Uterus (tissue), 4 donors: ENCODE measurements around the gene ZCWPW1. TPM values are rescaled to one million over a fixed set of nuclear protein-coding genes. Genes with fewer than 3 reads are reported as not detected.

Source experiments
- DNase-seq, 2 donors: peaks; one replicate each; pipeline ENCODE4 v3.0.0-alpha.2; 2019 to 2020
- H3K27ac ChIP-seq, 2 donors: fragments of 200-600 bp; sonication (generic); 1 replicate in 1 of 2; 2 replicates in 1 of 2; pipeline ENCODE4 v1.5.1; 2016 to 2018
- H3K27me3 ChIP-seq, 2 donors: fragments of 200-600 bp; sonication (generic); one replicate each; pipeline ENCODE4 v1.5.1; 2018 to 2019; ENCODE audit warnings: control low read depth in 1 of 2
- H3K36me3 ChIP-seq, 2 donors: fragments of 200-600 bp; sonication (generic); one replicate each; pipeline ENCODE4 v1.5.1; 2019; ENCODE audit warnings: control low read depth in 1 of 2
- H3K4me1 ChIP-seq, 2 donors: fragments of 200-600 bp; sonication (generic); one replicate each; pipeline ENCODE4 v1.5.1; 2018 to 2019; ENCODE audit warnings: control low read depth in 1 of 2
- H3K4me3 ChIP-seq, 2 donors: fragments of 200-600 bp; sonication (generic); 1 replicate in 1 of 2; 2 replicates in 1 of 2; pipeline ENCODE4 v1.5.1; 2018 to 2019; ENCODE audit warnings: mild to moderate bottlenecking in 1 of 2
- H3K9me3 ChIP-seq, 2 donors: fragments of 200-600 bp; sonication (generic); one replicate each; pipeline ENCODE4 v1.5.1; 2019; ENCODE audit warnings: control low read depth in 1 of 2
- POLR2A ChIP-seq, 2 donors: fragments of 450-650 bp; IDR thresholded peaks; one replicate each; pipeline ENCODE4 v1.6.1; 2016; ENCODE audit warnings: antibody characterized with exemption in 2 of 2, mild to moderate bottlenecking in 1 of 2, moderate library complexity in 1 of 2
- intact Hi-C: fragments of 100-400 bp; cut with DNase I; formaldehyde crosslinking; loops from one replicate; pipeline ENCODE4 v1.15.1; 2023; ENCODE audit warnings: low total_unique reads
- total RNA-seq, 4 donors: library from RNA; depleted of rRNA in 3 of 4; stranded (reverse); fragments of >200 nt in 3 of 4; gene quantifications; one replicate each; pipeline versions ENCODE4 v1.1.0 to v1.2.4, GENCODE V29; 2014 to 2023
- TF ChIP-seq, protein P1 (sequence below), 4 experiments: fragments of 200-600 bp in 2 of 4; fragments of 450-650 bp in 2 of 4; sonication (generic) in 2 of 4; IDR thresholded peaks; one replicate each; pipeline ENCODE4 v1.5.1; 2016 to 2019; ENCODE audit warnings: antibody characterized with exemption in 4 of 4, mild to moderate bottlenecking in 2 of 4, moderate library complexity in 1 of 4
- donor health status: DM: yes; HTN: yes; CAD: no.

ZCWPW1 gene
- 1 to 10 TPM in 3 of 4 donors, not detected in 1; 1.5 to 6.1 (median 5.2) TPM for total RNA-seq

DNA sequence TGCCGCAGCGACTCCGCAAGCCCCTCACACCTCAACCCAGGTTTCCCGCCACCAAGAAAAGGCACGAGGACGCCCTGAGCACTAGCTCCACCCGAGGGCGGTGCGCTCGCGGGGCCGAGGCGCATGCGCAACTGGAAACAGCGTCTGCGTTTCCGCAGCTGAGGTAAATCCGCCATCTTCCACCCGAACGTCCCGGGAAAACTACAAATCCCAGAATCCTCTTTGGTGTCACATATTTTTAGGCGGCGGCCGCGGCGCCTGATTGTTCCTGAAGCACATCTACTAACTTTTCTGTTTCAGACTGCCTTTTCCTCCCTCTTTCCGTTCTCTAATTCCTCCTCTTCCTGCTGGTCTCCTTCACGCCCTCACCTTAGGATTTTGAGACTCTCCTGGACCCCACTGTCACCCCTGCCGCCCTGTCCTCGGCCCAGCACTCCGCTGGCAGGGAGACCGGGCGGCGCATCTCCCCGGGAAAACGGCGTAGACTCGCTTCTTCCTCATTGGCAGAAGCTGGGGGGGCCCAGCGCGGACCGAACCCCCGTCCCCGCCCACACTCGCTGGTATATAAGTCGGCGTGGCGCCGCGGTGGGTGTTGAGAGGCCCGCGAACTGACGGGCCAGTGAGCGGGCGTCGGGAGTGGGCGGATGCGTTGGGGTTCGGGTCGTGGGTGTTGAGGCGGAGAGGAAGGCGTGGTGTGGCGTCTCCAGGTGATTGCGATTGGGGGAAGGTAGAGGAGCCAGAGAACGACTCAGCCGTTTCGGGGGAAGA, at the start of gene ZCWPW1:
TSS of gene ZCWPW1 (minus strand) at position 505 of the 768 bp plus-strand sequence. CDS start 8,054 bp downstream, outside the sequence.
- intact Hi-C loops, result no loop called here
- H3K36me3 ChIP-seq, result no peaks in the 10 kb centered on the region
- no peaks in the 10 kb centered on the region for H3K9me3 ChIP-seq
- DNase-seq, result peak; percentile 95 to 96
- TF ChIP-seq, protein P1, sequence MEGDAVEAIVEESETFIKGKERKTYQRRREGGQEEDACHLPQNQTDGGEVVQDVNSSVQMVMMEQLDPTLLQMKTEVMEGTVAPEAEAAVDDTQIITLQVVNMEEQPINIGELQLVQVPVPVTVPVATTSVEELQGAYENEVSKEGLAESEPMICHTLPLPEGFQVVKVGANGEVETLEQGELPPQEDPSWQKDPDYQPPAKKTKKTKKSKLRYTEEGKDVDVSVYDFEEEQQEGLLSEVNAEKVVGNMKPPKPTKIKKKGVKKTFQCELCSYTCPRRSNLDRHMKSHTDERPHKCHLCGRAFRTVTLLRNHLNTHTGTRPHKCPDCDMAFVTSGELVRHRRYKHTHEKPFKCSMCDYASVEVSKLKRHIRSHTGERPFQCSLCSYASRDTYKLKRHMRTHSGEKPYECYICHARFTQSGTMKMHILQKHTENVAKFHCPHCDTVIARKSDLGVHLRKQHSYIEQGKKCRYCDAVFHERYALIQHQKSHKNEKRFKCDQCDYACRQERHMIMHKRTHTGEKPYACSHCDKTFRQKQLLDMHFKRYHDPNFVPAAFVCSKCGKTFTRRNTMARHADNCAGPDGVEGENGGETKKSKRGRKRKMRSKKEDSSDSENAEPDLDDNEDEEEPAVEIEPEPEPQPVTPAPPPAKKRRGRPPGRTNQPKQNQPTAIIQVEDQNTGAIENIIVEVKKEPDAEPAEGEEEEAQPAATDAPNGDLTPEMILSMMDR (IDR thresholded peaks at IDR 0.05), result peak in 1 of 4 experiments; percentile 21
- TF ChIP-seq POLR2A (IDR thresholded peaks at IDR 0.05), result peak; percentile 97 to 99
- peak within 1 kb of the TSS; percentile 99 to 100 for H3K27ac ChIP-seq
- H3K4me3 ChIP-seq, result peak within 1 kb of the TSS; percentile 72 to 77
- H3K4me1 ChIP-seq, result peaks cover 0 to 19% of the 10 kb centered on the region in 2 donors
- no peaks in the 10 kb centered on the region for H3K27me3 ChIP-seq

- Histone ChIP-seq H3K27ac (peak overlapping the region; percentile 82 to 94), H3K27me3 (no peaks in the 10 kb centered on the region), H3K9me3 (no peaks in the 10 kb centered on the region), H3K4me3 (peak overlapping the region; percentile 78 to 88), H3K36me3 (no peaks in the 10 kb centered on the region), H3K4me1 (peaks cover 12 to 22% of the 10 kb centered on the region in 2 donors)
- TF ChIP-seq POLR2A (IDR thresholded peaks at IDR 0.05), result no peak
- TF ChIP-seq, protein P1 (IDR thresholded peaks at IDR 0.05), result no peak
- peak in 1 of 2 donors; percentile 28 for DNase-seq
- intact Hi-C loops, result no loop called here
Measured at GRCh38 chr7:100477871-100478267, 49.4 kb upstream of the ZCWPW1 start.

DNA sequence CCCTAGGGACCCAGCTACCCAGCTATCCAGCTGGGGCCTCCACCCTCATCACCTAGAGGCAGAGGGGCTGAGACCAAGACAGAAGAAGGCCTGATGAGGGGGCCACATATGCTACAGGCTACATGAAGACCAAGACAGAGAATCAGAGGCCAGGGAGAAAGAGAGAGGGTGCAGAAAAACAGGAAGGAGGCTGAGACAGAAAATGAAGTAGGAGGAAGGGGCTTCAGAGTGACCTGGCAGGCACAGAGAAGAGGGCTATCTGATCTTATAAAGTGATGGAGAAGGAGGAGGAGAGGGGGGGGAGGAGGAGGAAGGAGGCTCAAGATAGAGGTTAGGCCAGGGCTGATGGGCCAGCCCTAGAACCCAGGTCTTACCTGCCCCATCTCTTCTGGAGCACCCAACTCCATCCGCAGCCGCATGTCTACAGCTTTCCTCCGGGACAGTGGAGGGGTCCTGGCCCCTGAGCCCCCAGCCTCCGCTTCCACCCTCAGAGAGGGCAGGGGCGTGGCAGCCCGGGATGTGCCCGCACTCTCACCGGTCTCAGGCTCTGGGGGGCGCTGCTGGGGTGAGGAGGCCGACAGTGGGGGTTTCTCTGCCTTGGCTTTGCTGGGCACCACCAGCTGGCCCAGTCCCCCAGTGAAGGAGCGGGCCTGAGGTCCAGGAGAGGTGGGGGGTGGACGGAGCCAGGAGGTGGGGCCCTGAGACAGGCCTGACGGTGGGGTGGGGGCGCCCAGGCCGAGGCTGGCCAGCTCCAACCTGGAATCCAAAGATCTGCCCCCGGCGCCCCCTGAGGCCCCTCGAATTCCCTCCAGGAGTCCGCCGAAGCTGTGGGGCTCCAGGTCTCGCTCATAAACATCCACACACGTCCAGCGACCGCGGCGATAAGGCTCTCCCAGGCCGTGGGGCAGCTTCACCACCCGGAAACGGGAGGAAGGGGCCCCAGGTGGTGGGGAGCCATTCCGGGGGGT, 48.7 kb upstream of the ZCWPW1 start:
- Histone ChIP-seq H3K27ac (peak overlapping the region; percentile 82 to 94), H3K36me3 (no peaks in the 10 kb centered on the region), H3K4me3 (peak overlapping the region; percentile 78 to 88), H3K27me3 (no peaks in the 10 kb centered on the region), H3K4me1 (peaks cover 15 to 24% of the 10 kb centered on the region in 2 donors), H3K9me3 (no peaks in the 10 kb centered on the region)
- intact Hi-C loops, result no loop called here
- peak in 1 of 2 donors; percentile 28 for DNase-seq
- TF ChIP-seq POLR2A (IDR thresholded peaks at IDR 0.05), result no peak
- TF ChIP-seq, protein P1 (IDR thresholded peaks at IDR 0.05), result peak in 2 of 4 experiments; percentile 8 to 24

DNA sequence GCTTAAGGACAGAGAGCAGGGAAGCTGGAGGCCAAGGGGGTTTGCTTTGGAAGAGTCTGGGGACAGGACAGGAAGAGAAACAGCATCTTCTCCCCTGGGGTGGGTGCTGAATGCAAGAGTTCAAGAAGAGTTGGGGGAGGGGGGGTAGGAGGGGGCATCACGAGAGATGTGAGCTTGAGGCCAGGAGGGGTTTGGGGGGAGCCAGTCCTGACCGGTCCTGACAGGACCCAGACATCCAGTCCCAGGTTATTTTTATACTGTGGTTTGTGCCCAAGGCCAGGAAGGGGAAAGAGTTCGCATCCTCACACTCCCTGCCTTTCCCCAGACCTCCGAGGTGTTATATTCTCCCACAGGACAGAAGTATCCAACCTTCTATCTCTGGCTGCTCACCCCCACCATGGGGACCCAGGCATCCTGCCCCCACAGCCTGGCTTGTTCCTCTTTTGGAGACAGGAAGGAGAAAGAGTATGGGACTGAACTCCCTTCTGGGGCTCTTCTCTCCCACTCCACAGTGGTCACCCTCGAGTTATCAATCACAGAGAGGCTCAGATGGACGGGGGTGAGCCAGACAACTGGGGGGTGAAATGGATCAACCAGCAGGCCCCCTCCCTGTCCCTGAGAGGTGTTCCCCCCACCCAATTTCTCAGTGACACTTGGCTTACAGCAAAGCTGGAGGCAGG, 47.7 kb upstream of the ZCWPW1 start:
- H3K27me3 ChIP-seq, result no peaks in the 10 kb centered on the region
- no peaks in the 10 kb centered on the region for H3K36me3 ChIP-seq
- H3K4me3 ChIP-seq, result peak overlapping the region; percentile 16 to 78
- TF ChIP-seq, protein P1 (IDR thresholded peaks at IDR 0.05), result no peak
- no peak for TF ChIP-seq POLR2A (IDR thresholded peaks at IDR 0.05)
- DNase-seq, result no peak
- H3K4me1 ChIP-seq, result peaks cover 15 to 24% of the 10 kb centered on the region in 2 donors
- H3K9me3 ChIP-seq, result no peaks in the 10 kb centered on the region
- H3K27ac ChIP-seq, result peak overlapping the region; percentile 82 to 94
- intact Hi-C loops, result no loop called here
